Spleen (tissue), 11 donors: Measurements from ENCODE around the gene DDRGK1. TPM values are rescaled to one million over a fixed set of nuclear protein-coding genes. Genes with fewer than 3 reads are reported as not detected.

Experiments
- DNase-seq: peaks from one replicate; pipeline ENCODE4 v3.0.0-alpha.2; 2020
- H3K27ac ChIP-seq, 8 donors: fragments of 200-600 bp; sonication (generic) in 7 of 8; 1 replicate in 4 of 8; 2 replicates in 4 of 8; pipeline versions ENCODE4 v1.5.0 to v1.8.0; 2016 to 2021; ENCODE audit warnings: inconsistent platforms in 4 of 8, mild to moderate bottlenecking in 4 of 8, moderate library complexity in 1 of 8
- H3K27me3 ChIP-seq, 7 donors: fragments of 200-600 bp; sonication (generic) in 6 of 7; replicated peaks in 1 of 7; 1 replicate in 4 of 7; 2 replicates in 3 of 7; pipeline versions ENCODE4 v1.5.0 to v1.8.0; 2016 to 2021; ENCODE audit warnings: inconsistent platforms in 3 of 7, mild to moderate bottlenecking in 1 of 7
- H3K36me3 ChIP-seq, 6 donors: fragments of 200-600 bp; sonication (generic) in 5 of 6; 1 replicate in 4 of 6; 2 replicates in 2 of 6; pipeline versions ENCODE4 v1.5.0 to v1.8.0; 2016 to 2021; ENCODE audit warnings: inconsistent platforms in 2 of 6
- H3K4me1 ChIP-seq, 6 donors: fragments of 200-600 bp; sonication (generic) in 5 of 6; 1 replicate in 3 of 6; 2 replicates in 3 of 6; pipeline versions ENCODE4 v1.5.0 to v1.8.0; 2016 to 2021; ENCODE audit warnings: inconsistent platforms in 3 of 6
- H3K4me3 ChIP-seq, 8 donors: fragments of 200-600 bp; sonication (generic) in 7 of 8; 1 replicate in 4 of 8; 2 replicates in 4 of 8; pipeline versions ENCODE4 v1.5.0 to v1.8.0; 2016 to 2021; ENCODE audit warnings: inconsistent platforms in 4 of 8, mild to moderate bottlenecking in 4 of 8, moderate library complexity in 2 of 8
- H3K9me3 ChIP-seq, 8 donors: fragments of 200-600 bp; sonication (generic) in 7 of 8; 1 replicate in 4 of 8; 2 replicates in 4 of 8; pipeline versions ENCODE4 v1.5.0 to v1.8.0; 2016 to 2021; ENCODE audit warnings: inconsistent platforms in 4 of 8
- CTCF ChIP-seq, 11 experiments: fragments of 200-600 bp in 7 of 11; fragments of 450-650 bp in 4 of 11; sonication (generic) in 4 of 11; IDR thresholded peaks in 8 of 11; conservative IDR thresholded peaks in 3 of 11; 1 replicate in 7 of 11; 2 replicates in 4 of 11; pipeline versions ENCODE4 v1.4.0 to v1.8.0; 2016 to 2021; ENCODE audit warnings: antibody characterized with exemption in 11 of 11, inconsistent platforms in 4 of 11, mild to moderate bottlenecking in 1 of 11
- POLR2A ChIP-seq, 3 donors: fragments of 450-650 bp; IDR thresholded peaks; one replicate each; pipeline ENCODE4 v1.5.1; 2017; ENCODE audit warnings: antibody characterized with exemption in 3 of 3, mild to moderate bottlenecking in 1 of 3
- POLR2AphosphoS5 ChIP-seq, 3 donors: sonication (generic); formaldehyde crosslinking; IDR thresholded peaks; one replicate each; pipeline ENCODE4 v1.5.1; 2017; ENCODE audit warnings: antibody characterized with exemption in 3 of 3
- WGBS, 5 donors: extraction: QIAGEN DNeasy Blood & Tissue Kit in 3 of 5; methylation state at CpG; one replicate each; pipeline versions ENCODE4 v1.1.5 to v1.1.7; 2013 to 2018; 5-methylcytosine and 5-hydroxymethylcytosine counted together
- intact Hi-C: fragments of 100-400 bp; cut with DNase I; formaldehyde crosslinking; loops from one replicate; pipeline ENCODE4 v1.15.0; 2023; ENCODE audit warnings: low total_unique reads
- polyA plus RNA-seq, 3 donors: library from polyadenylated mRNA; stranded (reverse); fragments of 200-250 nt; gene quantifications; one replicate each; pipeline ENCODE4 v1.2.1, GENCODE V29; 2013
- total RNA-seq, 7 donors: library from RNA; depleted of rRNA in 3 of 7; stranded (reverse); fragments of >200 nt in 3 of 7; fragmentation: NEBNext Ultra II Directional in 4 of 7; extraction: Animal tissue kit (Norgen Biotek cat#: 25700) in 4 of 7; gene quantifications; one replicate each; pipeline versions ENCODE4 v1.1.0 to v1.2.1, GENCODE V29; 2016 to 2021
- donor health status: healthy with polysubstance abuse.
- donor health status: DM: no; HTN: no; CAD: no; lungs with moderate emphysema.
- donor health status: DM: no; HTN: no; CAD: no.
- donor health status: Bipolar disorder and iron deficiency.
- donor health status: healthy.
- donor health status: DM: no; HTN: no; CAD: no.
- donor health status: DM: yes; HTN: yes; CAD: no.

DDRGK1 gene
- total and polyA plus RNA-seq, 10 donors = 25.6 to 53.7 (median 42.2) TPM

GRCh38 chr20:3171391-3172125 lies 32.9 kb downstream of the DDRGK1 start:
- DNase-seq = no peak
- Histone ChIP-seq H3K27me3 (peaks cover 0 to 63% (median 41%) of the 10 kb centered on the region in 7 donors), H3K36me3 (no peaks in the 10 kb centered on the region), H3K9me3 (no peaks in the 10 kb centered on the region), H3K4me1 (peaks cover 0 to 39% (median 20%) of the 10 kb centered on the region in 6 donors), H3K27ac (no peak overlapping the region), H3K4me3 (no peak overlapping the region)
- TF ChIP-seq POLR2AphosphoS5 (IDR thresholded peaks at IDR 0.05) = no peak
- no peak for TF ChIP-seq CTCF (IDR thresholded peaks at IDR 0.05 in 8 of 11, conservative IDR thresholded peaks at IDR 0.05 in 3 of 11)
- no peak for TF ChIP-seq POLR2A (IDR thresholded peaks at IDR 0.05)
- intact Hi-C loops = no loop called here
- 79 to 85% (median 81%) methylated on average over 14 of the region's 14 CpGs for WGBS, 5 donors

- H3K4me3 ChIP-seq = peak overlapping the region in 1 of 8 donors; percentile 4
- no peak overlapping the region for H3K27ac ChIP-seq
- no peaks in the 10 kb centered on the region for H3K9me3 ChIP-seq
- peaks cover 0 to 74% (median 35%) of the 10 kb centered on the region in 7 donors for H3K27me3 ChIP-seq
- peak; percentile 19 for DNase-seq
- intact Hi-C loops = no loop called here
- WGBS, 5 donors = 82 to 92% (median 85%) methylated on average over 6 to 7 of the region's 7 CpGs
- peaks cover 0 to 44% (median 26%) of the 10 kb centered on the region in 6 donors for H3K4me1 ChIP-seq
- TF ChIP-seq CTCF (IDR thresholded peaks at IDR 0.05 in 8 of 11, conservative IDR thresholded peaks at IDR 0.05 in 3 of 11) (no peak), POLR2A (IDR thresholded peaks at IDR 0.05) (no peak), POLR2AphosphoS5 (IDR thresholded peaks at IDR 0.05) (no peak)
- no peaks in the 10 kb centered on the region for H3K36me3 ChIP-seq
Measured at GRCh38 chr20:3168829-3169590, 35.5 kb downstream of the DDRGK1 start.

GRCh38 chr20:3168079-3168828 lies 36.2 kb downstream of the DDRGK1 start:
- Histone ChIP-seq H3K27ac (no peak overlapping the region), H3K36me3 (no peaks in the 10 kb centered on the region), H3K9me3 (no peaks in the 10 kb centered on the region), H3K4me1 (peaks cover 0 to 39% (median 21%) of the 10 kb centered on the region in 6 donors), H3K27me3 (peaks cover 0 to 68% (median 30%) of the 10 kb centered on the region in 7 donors), H3K4me3 (peak overlapping the region in 2 of 8 donors; percentile 4 to 32)
- 20 to 25% (median 24%) methylated on average over 20 to 39 of the region's 39 CpGs for WGBS, 5 donors
- intact Hi-C loops = no loop called here
- DNase-seq = peak; percentile 41
- TF ChIP-seq POLR2AphosphoS5 (IDR thresholded peaks at IDR 0.05) (no peak), CTCF (IDR thresholded peaks at IDR 0.05 in 8 of 11, conservative IDR thresholded peaks at IDR 0.05 in 3 of 11) (no peak), POLR2A (IDR thresholded peaks at IDR 0.05) (no peak)
